ENCODE results near the gene PLCB4. TPM values are rescaled to one million over a fixed set of nuclear protein-coding genes. Genes with fewer than 3 reads are reported as not detected.

PLCB4 gene
- total RNA-seq, 4 donors from 2014 or later, result 30.7 to 61.8 (median 47.6) TPM

DNA sequence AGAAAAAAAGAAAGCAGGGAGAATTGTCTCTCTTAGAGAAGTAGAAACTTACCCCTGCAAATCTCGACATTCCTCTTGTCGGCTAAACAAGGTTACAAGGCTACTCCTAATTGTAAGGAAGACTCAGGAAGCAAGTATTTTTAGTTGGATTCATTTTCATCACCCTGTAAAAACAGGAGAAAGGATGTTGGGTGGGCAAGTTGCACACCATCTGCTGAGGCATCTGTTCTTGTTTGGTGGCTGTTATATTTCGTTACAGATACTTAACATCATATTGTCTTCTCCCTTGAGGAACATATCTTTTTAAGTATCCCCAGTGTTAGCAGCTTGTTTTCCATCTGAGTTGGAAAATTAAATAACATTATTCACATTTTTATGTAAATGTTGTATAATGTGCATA lies 187.5 kb downstream of the PLCB4 start:
- H3K27ac ChIP-seq (replicated peaks in 1 of 4), result no peak overlapping the region
- no peak for TF ChIP-seq POLR2AphosphoS5 (IDR thresholded peaks at IDR 0.05)
- no peak overlapping the region for H3K4me3 ChIP-seq
- intact Hi-C loops (cut with DNase I), result no loop called here
- H3K4me1 ChIP-seq, result peaks cover 0 to 14% (median 5%) of the 10 kb centered on the region in 4 donors
- DNase-seq (ENCODE audit: extremely low spot score), result no peak
- no peaks in the 10 kb centered on the region for H3K27me3 ChIP-seq
- WGBS, result 81% methylated on average over 3 of the region's 3 CpGs
- no peaks in the 10 kb centered on the region for H3K36me3 ChIP-seq
- H3K9me3 ChIP-seq, result no peaks in the 10 kb centered on the region

DNA sequence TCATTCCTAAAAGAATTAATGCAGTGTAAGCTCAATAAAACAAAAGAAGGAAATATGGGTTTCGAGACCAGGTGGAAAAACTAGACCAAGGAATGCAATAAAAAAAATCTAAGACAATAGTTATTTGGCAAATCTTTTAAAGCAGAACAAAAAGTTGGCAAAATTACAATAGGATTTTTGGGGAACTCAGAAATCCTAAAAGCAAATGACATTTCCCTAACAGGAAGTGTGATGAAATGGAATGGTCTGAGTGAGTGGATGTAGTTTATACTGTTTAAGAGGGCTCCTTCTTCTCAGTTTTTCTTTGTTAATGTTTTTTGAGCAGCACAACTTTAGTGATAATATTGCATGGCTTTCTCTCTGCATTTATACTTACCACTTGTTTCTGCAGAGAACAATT lies 190.0 kb downstream of the PLCB4 start:
- no peak overlapping the region for H3K4me3 ChIP-seq
- TF ChIP-seq EP300 (IDR thresholded peaks at IDR 0.05), result no peak
- TF ChIP-seq POLR2AphosphoS5 (IDR thresholded peaks at IDR 0.05), result no peak
- TF ChIP-seq, protein P1, sequence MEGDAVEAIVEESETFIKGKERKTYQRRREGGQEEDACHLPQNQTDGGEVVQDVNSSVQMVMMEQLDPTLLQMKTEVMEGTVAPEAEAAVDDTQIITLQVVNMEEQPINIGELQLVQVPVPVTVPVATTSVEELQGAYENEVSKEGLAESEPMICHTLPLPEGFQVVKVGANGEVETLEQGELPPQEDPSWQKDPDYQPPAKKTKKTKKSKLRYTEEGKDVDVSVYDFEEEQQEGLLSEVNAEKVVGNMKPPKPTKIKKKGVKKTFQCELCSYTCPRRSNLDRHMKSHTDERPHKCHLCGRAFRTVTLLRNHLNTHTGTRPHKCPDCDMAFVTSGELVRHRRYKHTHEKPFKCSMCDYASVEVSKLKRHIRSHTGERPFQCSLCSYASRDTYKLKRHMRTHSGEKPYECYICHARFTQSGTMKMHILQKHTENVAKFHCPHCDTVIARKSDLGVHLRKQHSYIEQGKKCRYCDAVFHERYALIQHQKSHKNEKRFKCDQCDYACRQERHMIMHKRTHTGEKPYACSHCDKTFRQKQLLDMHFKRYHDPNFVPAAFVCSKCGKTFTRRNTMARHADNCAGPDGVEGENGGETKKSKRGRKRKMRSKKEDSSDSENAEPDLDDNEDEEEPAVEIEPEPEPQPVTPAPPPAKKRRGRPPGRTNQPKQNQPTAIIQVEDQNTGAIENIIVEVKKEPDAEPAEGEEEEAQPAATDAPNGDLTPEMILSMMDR (IDR thresholded peaks at IDR 0.05), result no peak
- no peak for TF ChIP-seq POLR2A (IDR thresholded peaks at IDR 0.05; ENCODE audit: low read depth)
- no peaks in the 10 kb centered on the region for H3K27me3 ChIP-seq
- H3K27ac ChIP-seq (replicated peaks in 1 of 4), result no peak overlapping the region
- WGBS, result 76% methylated on average over 1 of the region's 1 CpG
- H3K4me1 ChIP-seq, result peaks cover 15 to 20% (median 17%) of the 10 kb centered on the region in 4 donors
- H3K9me3 ChIP-seq, result no peaks in the 10 kb centered on the region
- H3K36me3 ChIP-seq, result no peaks in the 10 kb centered on the region
- intact Hi-C loops (cut with DNase I), result no loop called here
- DNase-seq (ENCODE audit: extremely low spot score), result no peak

DNA sequence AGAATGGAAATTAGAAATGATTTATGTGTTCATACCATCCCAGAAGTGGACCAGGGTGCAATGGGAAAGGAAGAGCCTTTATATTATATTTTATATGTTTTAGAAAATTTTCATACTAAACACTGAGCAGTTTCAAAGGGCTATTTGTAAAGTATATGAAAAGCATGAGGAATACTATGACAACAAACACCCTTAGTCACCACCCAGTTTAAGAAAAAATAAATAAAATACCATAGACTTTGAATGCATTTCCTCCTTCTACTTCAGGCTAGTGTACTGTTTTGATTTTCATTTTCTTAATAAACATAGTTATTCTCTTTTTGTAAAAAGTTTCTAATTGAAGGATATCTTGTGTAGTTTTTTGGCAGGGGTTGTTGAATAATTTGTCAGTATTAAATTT lies 191.1 kb downstream of the PLCB4 start:
- Histone ChIP-seq H3K27ac (replicated peaks in 1 of 4) (no peak overlapping the region), H3K9me3 (no peaks in the 10 kb centered on the region), H3K4me1 (peaks cover 15 to 19% (median 17%) of the 10 kb centered on the region in 4 donors), H3K36me3 (no peaks in the 10 kb centered on the region), H3K4me3 (no peak overlapping the region), H3K27me3 (no peaks in the 10 kb centered on the region)
- intact Hi-C loops (cut with DNase I), result no loop called here
- no peak for DNase-seq (ENCODE audit: extremely low spot score)
- TF ChIP-seq POLR2AphosphoS5 (IDR thresholded peaks at IDR 0.05) (no peak), POLR2A (IDR thresholded peaks at IDR 0.05; ENCODE audit: low read depth) (no peak), EP300 (IDR thresholded peaks at IDR 0.05) (no peak)
- TF ChIP-seq, protein P1 (IDR thresholded peaks at IDR 0.05), result no peak

DNA sequence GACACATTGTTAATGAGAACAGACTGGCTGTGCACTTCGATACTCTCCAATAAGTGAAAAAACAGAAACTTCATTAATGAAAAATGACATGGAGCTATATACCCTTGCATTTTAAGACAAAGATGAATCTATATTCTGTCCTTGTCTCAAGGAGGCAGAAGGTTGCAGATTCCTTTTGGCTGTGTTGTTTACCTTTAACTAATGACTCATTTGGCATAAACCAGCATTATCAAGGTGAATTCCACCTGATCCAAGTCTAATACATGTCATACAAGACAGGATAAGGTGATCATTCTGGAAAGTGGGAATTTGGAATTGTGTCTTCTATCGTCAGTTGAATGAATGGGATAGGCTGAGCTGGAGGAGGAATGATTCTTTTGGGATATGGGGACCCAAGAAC lies 192.9 kb downstream of the PLCB4 start:
- TF ChIP-seq POLR2AphosphoS5 (IDR thresholded peaks at IDR 0.05) (no peak), EP300 (IDR thresholded peaks at IDR 0.05) (no peak), POLR2A (IDR thresholded peaks at IDR 0.05; ENCODE audit: low read depth) (no peak)
- TF ChIP-seq, protein P1 (IDR thresholded peaks at IDR 0.05), result no peak
- no peak for DNase-seq (ENCODE audit: extremely low spot score)
- Histone ChIP-seq H3K4me3 (no peak overlapping the region), H3K9me3 (no peaks in the 10 kb centered on the region), H3K27ac (replicated peaks in 1 of 4) (no peak overlapping the region), H3K4me1 (peaks cover 15 to 19% (median 17%) of the 10 kb centered on the region in 4 donors), H3K36me3 (no peaks in the 10 kb centered on the region), H3K27me3 (no peaks in the 10 kb centered on the region)
- intact Hi-C loops (cut with DNase I), result no loop called here
- 92% methylated on average over 2 of the region's 2 CpGs for WGBS

DNA sequence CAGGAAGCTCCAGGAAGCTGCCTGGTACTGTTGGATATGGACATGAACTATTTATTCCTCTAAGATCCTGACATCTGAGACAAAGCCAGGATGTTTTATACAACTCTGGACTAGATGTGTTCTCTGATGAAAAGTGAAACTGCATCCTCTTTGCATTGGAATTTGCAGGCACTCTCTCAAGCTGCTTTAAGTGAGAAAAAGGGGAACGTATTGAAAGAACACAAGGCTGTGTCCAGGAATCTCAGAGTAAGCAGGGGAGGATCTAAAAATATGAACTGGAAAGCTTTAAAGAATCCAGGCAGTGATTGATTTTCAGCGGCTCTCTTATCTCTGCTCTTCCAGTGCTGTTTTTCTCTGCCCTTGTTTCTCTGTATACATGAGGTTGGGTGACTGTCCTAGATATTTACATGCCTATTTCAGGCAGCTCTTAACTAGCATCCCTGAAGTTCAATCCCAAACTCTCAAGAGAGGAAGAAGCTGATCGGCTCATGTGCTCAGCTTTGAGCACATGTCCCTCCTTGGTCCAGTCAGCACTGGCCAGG lies 193.8 kb downstream of the PLCB4 start:
- Histone ChIP-seq H3K4me3 (peak overlapping the region; percentile 11 to 31 (median 22)), H3K27me3 (no peaks in the 10 kb centered on the region), H3K27ac (replicated peaks in 1 of 4) (peak overlapping the region; percentile 30 to 54 (median 42)), H3K9me3 (no peaks in the 10 kb centered on the region), H3K4me1 (peaks cover 15 to 19% (median 17%) of the 10 kb centered on the region in 4 donors), H3K36me3 (no peaks in the 10 kb centered on the region)
- TF ChIP-seq POLR2A (IDR thresholded peaks at IDR 0.05; ENCODE audit: low read depth) (no peak), EP300 (IDR thresholded peaks at IDR 0.05) (no peak), POLR2AphosphoS5 (IDR thresholded peaks at IDR 0.05) (no peak)
- TF ChIP-seq, protein P1 (IDR thresholded peaks at IDR 0.05), result no peak
- intact Hi-C loops (cut with DNase I), result no loop called here
- WGBS, result 23% methylated on average over 3 of the region's 3 CpGs
- DNase-seq (ENCODE audit: extremely low spot score), result no peak
